Measurements from ENCODE around the gene GLT8D2. TPM values are rescaled to one million over a fixed set of nuclear protein-coding genes. Genes with fewer than 3 reads are reported as not detected.

GLT8D2 gene
- total and polyA plus RNA-seq, 2 of the 13 experiments (the other 11 are each of a cell fraction or from before 2014, with no cell fraction given) = not detected

DNA sequence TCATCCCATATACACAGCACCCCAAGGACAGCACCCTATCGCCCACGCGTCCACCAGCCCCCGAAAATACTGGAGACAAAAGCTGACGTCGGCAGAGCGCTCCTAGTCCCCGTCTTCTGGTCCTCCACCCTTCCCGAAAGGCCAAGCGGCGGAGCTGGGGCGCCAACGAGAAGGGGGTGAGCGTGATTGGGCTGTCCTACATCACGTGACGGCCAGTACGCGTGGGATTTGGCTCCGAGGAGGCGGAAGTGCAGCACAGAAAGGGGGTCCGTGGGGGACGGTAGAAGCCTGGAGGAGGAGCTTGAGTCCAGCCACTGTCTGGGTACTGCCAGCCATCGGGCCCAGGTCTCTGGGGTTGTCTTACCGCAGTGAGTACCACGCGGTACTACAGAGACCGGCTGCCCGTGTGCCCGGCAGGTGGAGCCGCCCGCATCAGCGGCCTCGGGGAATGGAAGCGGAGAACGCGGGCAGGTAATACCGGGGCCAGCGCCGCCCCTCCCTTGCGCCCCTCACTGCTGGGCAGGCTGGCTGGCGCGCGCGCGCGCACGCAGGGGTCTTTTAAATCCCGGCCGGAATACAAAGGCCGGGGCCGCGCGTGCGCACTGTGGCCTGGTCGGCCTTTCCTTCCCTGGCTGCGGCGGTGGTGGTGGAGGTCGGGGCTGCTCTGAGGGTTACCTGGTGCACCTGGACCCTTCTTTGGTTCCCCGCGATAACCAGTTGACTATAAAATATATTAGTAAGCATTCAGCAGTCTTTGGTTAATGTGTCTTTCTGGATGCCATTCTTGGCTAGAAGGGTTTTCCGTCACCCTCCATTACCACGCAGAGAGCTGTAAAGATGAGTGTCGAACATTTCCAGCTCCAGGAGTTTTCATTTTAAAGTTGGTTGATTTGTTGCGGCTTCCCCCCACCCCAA, 84.1 kb downstream of the GLT8D2 start, which contains the start of gene TDG (continued):
- peak; percentile 75; the same call in 1 of the 2 replicates for TF ChIP-seq ZNF142 (CRISPR knock-in tag; IDR thresholded peaks at IDR 0.05)
- TF ChIP-seq SP5 (CRISPR knock-in tag; IDR thresholded peaks at IDR 0.05; ENCODE audit: borderline replicate concordance, low read depth) = peak; percentile 42; the same call in 1 of the 2 replicates
- TF ChIP-seq HHEX (CRISPR knock-in tag; IDR thresholded peaks at IDR 0.05) = no peak
- no peak for TF ChIP-seq ZNF276 (CRISPR knock-in tag; IDR thresholded peaks at IDR 0.05; ENCODE audit: low read depth)
- TF ChIP-seq TMF1 (CRISPR knock-in tag; IDR thresholded peaks at IDR 0.05; ENCODE audit: low read depth) = peak; percentile 42; the same call in 1 of the 2 replicates
- peak; percentile 73 for TF ChIP-seq ZNF768 (CRISPR knock-in tag; IDR thresholded peaks at IDR 0.05)
- TF ChIP-seq KMT2A (CRISPR knock-in tag; IDR thresholded peaks at IDR 0.05) = peak; percentile 92
- TF ChIP-seq KDM1A (CRISPR knock-in tag; IDR thresholded peaks at IDR 0.05) = no peak
- TF ChIP-seq RBM22 (optimal IDR thresholded peaks at IDR 0.05; ENCODE audit: low read length) = peak; percentile 78
- TF ChIP-seq ZBTB34 (CRISPR knock-in tag; IDR thresholded peaks at IDR 0.05) = peak; percentile 20; the same call in 1 of the 2 replicates
- 0 out of 2 replicates have a peak, but pooled peaks have one; percentile 19 for TF ChIP-seq KLF9 (CRISPR knock-in tag; IDR thresholded peaks at IDR 0.05; ENCODE audit: low read depth)
- peak; percentile 74 for TF ChIP-seq MED8 (CRISPR knock-in tag; IDR thresholded peaks at IDR 0.05; ENCODE audit: insufficient replicate concordance)
- TF ChIP-seq, protein P1, sequence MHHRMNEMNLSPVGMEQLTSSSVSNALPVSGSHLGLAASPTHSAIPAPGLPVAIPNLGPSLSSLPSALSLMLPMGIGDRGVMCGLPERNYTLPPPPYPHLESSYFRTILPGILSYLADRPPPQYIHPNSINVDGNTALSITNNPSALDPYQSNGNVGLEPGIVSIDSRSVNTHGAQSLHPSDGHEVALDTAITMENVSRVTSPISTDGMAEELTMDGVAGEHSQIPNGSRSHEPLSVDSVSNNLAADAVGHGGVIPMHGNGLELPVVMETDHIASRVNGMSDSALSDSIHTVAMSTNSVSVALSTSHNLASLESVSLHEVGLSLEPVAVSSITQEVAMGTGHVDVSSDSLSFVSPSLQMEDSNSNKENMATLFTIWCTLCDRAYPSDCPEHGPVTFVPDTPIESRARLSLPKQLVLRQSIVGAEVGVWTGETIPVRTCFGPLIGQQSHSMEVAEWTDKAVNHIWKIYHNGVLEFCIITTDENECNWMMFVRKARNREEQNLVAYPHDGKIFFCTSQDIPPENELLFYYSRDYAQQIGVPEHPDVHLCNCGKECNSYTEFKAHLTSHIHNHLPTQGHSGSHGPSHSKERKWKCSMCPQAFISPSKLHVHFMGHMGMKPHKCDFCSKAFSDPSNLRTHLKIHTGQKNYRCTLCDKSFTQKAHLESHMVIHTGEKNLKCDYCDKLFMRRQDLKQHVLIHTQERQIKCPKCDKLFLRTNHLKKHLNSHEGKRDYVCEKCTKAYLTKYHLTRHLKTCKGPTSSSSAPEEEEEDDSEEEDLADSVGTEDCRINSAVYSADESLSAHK (CRISPR knock-in tag; IDR thresholded peaks at IDR 0.05; ENCODE audit: borderline replicate concordance) = no peak; the same call in 1 of the 2 replicates
- peak; percentile 69; the same call in 1 of the 2 replicates for TF ChIP-seq HINFP (CRISPR knock-in tag; IDR thresholded peaks at IDR 0.05; ENCODE audit: low read depth)
